Panc1 (cell line): Measurements from ENCODE around the gene SLC16A7. TPM values are rescaled to one million over a fixed set of nuclear protein-coding genes. Genes with fewer than 3 reads are reported as not detected.

Source experiments
- ATAC-seq: fragments of 200-7000 bp; cut with Tn5 transposase; 2 replicates; pipeline ENCODE4 v1.9.1; 2020; ENCODE audit warnings: mild to moderate bottlenecking, moderate library complexity
- BruUV-seq: library from RNA; stranded (reverse); fragments of 400-500 nt; replicated peaks from 2 replicates; lab custom pipeline; 2021; lab: Mats Ljungman, UMichigan
- CTCF ChIA-PET: fragments of 300-600 bp; sonication (Branson Sonifier 250); formaldehyde crosslinking; loops from one replicate; lab custom pipeline; 2022; ENCODE audit warnings: antibody characterized with exemption; lab: Charles Lee
- POLR2A ChIA-PET: fragments of 300-600 bp; sonication (Branson Sonifier 250); formaldehyde crosslinking; loops from one replicate; lab custom pipeline; 2022; ENCODE audit warnings: antibody characterized with exemption; lab: Charles Lee
- DNase-seq: peaks from one replicate; pipeline ENCODE4 v3.0.0-alpha.2; 2010; ENCODE audit warnings: low read depth, low spot score
- H3K27ac ChIP-seq: 2 replicates; pipeline ENCODE4 v1.5.1; 2011; ENCODE audit warnings: mild to moderate bottlenecking, low read length, inconsistent platforms
- H3K27me3 ChIP-seq: fragments of 200-500 bp; sonication (Bioruptor generic); 2 replicates; pipeline ENCODE4 v1.6.0; 2014; ENCODE audit warnings: low read length, inconsistent platforms; ENCODE audit not compliant: control insufficient read depth, insufficient read depth
- H3K36me3 ChIP-seq: fragments of 200-500 bp; sonication (Bioruptor generic); 2 replicates; pipeline ENCODE4 v1.5.1; 2014; ENCODE audit warnings: inconsistent platforms, mild to moderate bottlenecking, low read length, moderate library complexity; ENCODE audit not compliant: control insufficient read depth, insufficient read depth
- H3K4me1 ChIP-seq: 2 replicates; pipeline ENCODE4 v1.5.1; 2011; ENCODE audit warnings: inconsistent platforms, mild to moderate bottlenecking, low read length, moderate library complexity; ENCODE audit not compliant: control insufficient read depth, insufficient read depth
- H3K4me3 ChIP-seq, 2 experiments: 2 replicates each; pipeline ENCODE4 v1.5.1; 2011 to 2012; ENCODE audit warnings: low read depth in 2 of 2, low read length in 2 of 2, mild to moderate bottlenecking in 2 of 2, inconsistent platforms in 1 of 2, moderate library complexity in 1 of 2
- H3K9me3 ChIP-seq: fragments of 200-500 bp; sonication (Bioruptor generic); 2 replicates; pipeline ENCODE4 v1.5.1; 2014; ENCODE audit warnings: low read depth, mild to moderate bottlenecking, inconsistent platforms, low read length, moderate library complexity; ENCODE audit not compliant: control insufficient read depth, insufficient read depth
- CTCF ChIP-seq: fragments of 450-650 bp; IDR thresholded peaks from 2 replicates; pipeline ENCODE4 v1.5.1; 2017; ENCODE audit warnings: mild to moderate bottlenecking
- POLR2AphosphoS5 ChIP-seq: IDR thresholded peaks from 2 replicates; pipeline ENCODE4 v1.6.1; 2012; ENCODE audit warnings: mild to moderate bottlenecking, low read depth, low read length, moderate library complexity
- REST ChIP-seq, 2 experiments: IDR thresholded peaks; 2 replicates each; pipeline ENCODE4 v1.6.1; 2011 to 2012; ENCODE audit warnings: low read depth in 2 of 2, control low read depth in 1 of 2, low read length in 1 of 2, mild to moderate bottlenecking in 1 of 2, moderate library complexity in 1 of 2; ENCODE audit not compliant: insufficient read depth in 1 of 2
- SIN3A ChIP-seq: IDR thresholded peaks from 2 replicates; pipeline ENCODE4 v1.6.1; 2012; ENCODE audit warnings: low read depth, mild to moderate bottlenecking, low read length, moderate library complexity, borderline replicate concordance; ENCODE audit not compliant: insufficient read depth
- TCF7L2 ChIP-seq: IDR thresholded peaks from 2 replicates; pipeline ENCODE4 v1.6.1; 2011; ENCODE audit warnings: mild to moderate bottlenecking, low read depth, low read length, inconsistent platforms
- in situ Hi-C: cut with HindIII; loops from 2 replicates; pipeline ENCODE4 v1.10.0; 2016; ENCODE audit warnings: low sequenced_read_pairs, low pct_unique_long_range_greater_than_20kb
- intact Hi-C: fragments of 100-400 bp; cut with micrococcal nuclease; formaldehyde crosslinking; loops from one replicate; pipeline ENCODE4 v1.10.0; 2022; ENCODE audit not compliant: unreplicated experiment
- total RNA-seq: library from RNA; stranded (reverse); gene quantifications from one replicate; pipeline ENCODE4 v1.2.1, GENCODE V29; 2021; ENCODE audit not compliant: unreplicated experiment

SLC16A7 gene
- total RNA-seq, 1 experiment from 2014 or later = 0.33 TPM

GRCh38 chr12:59668674-59669073 is 72.8 kb downstream of the SLC16A7 start:
- no peak for DNase-seq
- TF ChIP-seq POLR2AphosphoS5 = no peak
- no peak for TF ChIP-seq CTCF
- TF ChIP-seq TCF7L2 = no peak
- no peak for TF ChIP-seq SIN3A
- TF ChIP-seq REST (IDR thresholded peaks at IDR 0.05; ENCODE audit: insufficient read depth in 1 of 2, low read depth in 2 of 2, low read length in 1 of 2) = no peak
- no peak overlapping the region for H3K4me3 ChIP-seq
- BruUV-seq = no TSS peak
- intact Hi-C loops = no loop called here
- ATAC-seq = no peak
- ChIA-PET CTCF (no interaction called here), POLR2A (no interaction called here)
- H3K4me1 ChIP-seq = no peaks in the 10 kb centered on the region
- no peak overlapping the region for H3K27ac ChIP-seq
- H3K27me3 ChIP-seq = no peaks in the 10 kb centered on the region
- in situ Hi-C loops = no loop called here
- H3K36me3 ChIP-seq = no peaks in the 10 kb centered on the region
- no peaks in the 10 kb centered on the region for H3K9me3 ChIP-seq

GRCh38 chr12:59672273-59672672 is 76.4 kb downstream of the SLC16A7 start:
- intact Hi-C loops = no loop called here
- Histone ChIP-seq H3K36me3 (no peaks in the 10 kb centered on the region), H3K27me3 (no peaks in the 10 kb centered on the region), H3K4me1 (no peaks in the 10 kb centered on the region), H3K4me3 (no peak overlapping the region), H3K9me3 (no peaks in the 10 kb centered on the region), H3K27ac (no peak overlapping the region)
- no peak for TF ChIP-seq TCF7L2
- TF ChIP-seq CTCF = no peak
- no peak for TF ChIP-seq REST (IDR thresholded peaks at IDR 0.05; ENCODE audit: insufficient read depth in 1 of 2, low read depth in 2 of 2, low read length in 1 of 2)
- no peak for TF ChIP-seq SIN3A
- TF ChIP-seq POLR2AphosphoS5 = no peak
- CTCF ChIA-PET = no interaction called here
- POLR2A ChIA-PET = no interaction called here
- in situ Hi-C loops = no loop called here
- DNase-seq (no peak), ATAC-seq (no peak)
- BruUV-seq = no TSS peak
